Measurements from ENCODE around the gene PLA2G2C.

DNA sequence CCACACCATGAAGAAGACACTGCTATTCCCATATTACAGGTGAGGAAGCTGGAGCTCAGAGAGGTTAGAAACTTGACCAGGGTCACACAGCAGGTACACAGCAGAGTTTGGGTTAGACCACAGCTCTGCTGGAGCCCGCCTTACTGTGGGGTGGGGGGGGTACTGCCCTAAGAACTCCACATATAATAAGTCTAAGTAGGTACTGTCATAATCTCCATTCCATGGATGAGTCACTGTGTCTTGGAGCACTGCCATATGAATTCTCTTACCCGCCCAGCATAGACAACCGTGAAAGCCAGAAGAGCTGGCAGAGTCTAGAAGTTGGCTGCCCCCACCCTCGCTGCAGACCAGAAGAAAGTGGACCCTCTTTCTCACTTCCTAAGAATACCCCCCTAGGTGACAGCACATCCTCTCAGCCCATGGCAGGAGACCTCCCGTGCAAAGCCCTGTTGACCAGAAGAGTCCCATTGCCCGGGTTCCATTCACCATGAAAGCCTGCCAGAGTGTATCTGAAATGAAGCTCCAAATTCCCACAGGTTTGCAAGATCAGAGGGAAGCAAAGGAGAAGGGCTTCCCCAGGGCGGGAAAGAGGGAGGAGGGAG lies 61.8 kb downstream of the PLA2G2C start:
- no peak for TF ChIP-seq GATA2 (IDR thresholded peaks at IDR 0.05; ENCODE audit: low read depth, low read length)
- no peak for TF ChIP-seq GATA3 (IDR thresholded peaks at IDR 0.05; ENCODE audit: low read depth, low read length)

Measured in SH-SY5Y (cell line).